PC-9 (cell line): ENCODE results near the gene RPL19.

ENCODE experiments used
- CTCF ChIP-seq: fragments of 200-600 bp; sonication (generic); conservative IDR thresholded peaks from 2 replicates; pipeline ENCODE4 v1.6.1; 2017; ENCODE audit warnings: mixed run types, antibody characterized with exemption, mild to moderate bottlenecking, moderate library complexity
- EZH2 ChIP-seq: fragments of 200-600 bp; sonication (generic); IDR thresholded peaks from 2 replicates; pipeline ENCODE4 v1.8.0; 2017; ENCODE audit warnings: antibody characterized with exemption, low read depth

GRCh38 chr17:39170109-39170508 is 30.0 kb upstream of the RPL19 start:
- TF ChIP-seq CTCF (no peak), EZH2 (no peak)
